Left forelimb (tissue), 1 donor: ENCODE results near the gene HS6ST2.

Experiments used
- DNase-seq: peaks from one replicate; pipeline ENCODE4 v3.0.0-alpha.2; 2018; ENCODE audit warnings: low spot score

The HS6ST2 gene

DNA sequence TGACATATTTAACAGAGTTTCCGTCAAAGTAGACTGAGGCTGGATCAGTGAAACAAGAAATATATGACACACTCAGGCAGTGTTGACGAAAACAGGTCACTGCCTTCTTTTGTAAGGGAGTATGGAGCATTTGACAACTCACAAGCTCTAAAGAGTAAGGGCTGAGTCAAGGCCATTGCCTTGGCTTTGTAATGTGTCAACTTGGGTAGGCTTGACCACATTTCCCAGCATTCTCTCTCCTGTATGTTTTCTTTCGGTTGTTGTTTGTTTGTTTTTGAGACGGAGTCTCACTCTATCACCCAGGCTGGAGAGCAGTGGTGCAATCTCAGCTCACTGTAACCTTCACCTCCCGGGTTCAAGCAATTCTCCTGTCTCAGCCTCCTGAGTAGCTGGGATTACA lies 344.6 kb downstream of the HS6ST2 start:
- DNase-seq = no peak

DNA sequence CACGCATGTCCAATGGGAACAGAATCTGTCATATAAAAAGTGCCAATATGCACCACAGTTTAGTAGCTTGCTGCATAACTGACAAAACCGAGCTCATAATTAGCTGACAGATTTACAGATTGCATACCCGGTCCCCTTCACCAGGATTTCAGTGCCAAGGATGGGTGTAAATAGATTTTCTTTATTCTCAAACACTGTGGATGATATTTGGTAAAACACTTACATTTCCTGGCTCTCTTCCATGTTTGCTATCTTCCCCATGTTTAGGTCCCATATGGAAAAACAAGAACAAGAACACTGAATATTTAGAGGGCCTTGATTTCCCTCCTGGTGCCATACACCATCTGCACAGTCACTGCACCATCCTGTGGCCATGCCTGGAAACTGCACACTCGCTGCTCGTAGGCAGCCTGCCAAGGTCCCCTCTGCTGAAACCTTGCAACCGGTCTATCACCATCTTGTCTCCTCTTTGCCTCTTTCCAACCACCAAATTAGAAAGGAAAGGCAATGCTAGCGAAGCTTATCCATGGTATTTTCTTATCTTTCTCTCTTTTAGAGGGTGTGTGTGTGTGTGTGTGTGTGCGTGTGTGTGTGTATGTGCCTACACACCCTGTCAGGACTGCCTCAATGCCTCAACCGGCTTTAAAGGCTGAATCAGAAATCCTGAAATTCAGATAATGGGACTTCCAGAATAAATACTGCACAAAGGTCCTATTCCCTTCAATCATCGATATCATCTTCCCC lies 345.4 kb downstream of the HS6ST2 start:
- no peak for DNase-seq

DNA sequence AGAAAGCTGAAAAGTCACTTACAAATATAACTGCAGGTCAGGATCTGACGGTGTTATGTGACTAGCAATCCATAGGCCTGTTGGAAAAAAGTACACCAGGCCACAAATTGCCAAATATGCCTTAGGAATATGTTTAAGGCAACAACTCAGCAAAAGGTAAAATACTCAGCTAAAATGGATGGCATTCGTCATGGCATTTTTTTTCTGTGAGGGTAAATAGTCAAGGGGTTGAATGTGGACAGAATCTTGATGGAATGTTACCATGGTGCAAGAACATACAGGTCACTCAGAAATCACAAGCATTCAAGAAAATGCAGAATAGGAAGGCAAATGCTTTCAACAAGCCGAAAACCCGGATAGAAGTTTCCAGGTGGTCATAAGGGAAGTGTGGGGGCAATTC lies 347.9 kb downstream of the HS6ST2 start:
- DNase-seq = no peak

DNA sequence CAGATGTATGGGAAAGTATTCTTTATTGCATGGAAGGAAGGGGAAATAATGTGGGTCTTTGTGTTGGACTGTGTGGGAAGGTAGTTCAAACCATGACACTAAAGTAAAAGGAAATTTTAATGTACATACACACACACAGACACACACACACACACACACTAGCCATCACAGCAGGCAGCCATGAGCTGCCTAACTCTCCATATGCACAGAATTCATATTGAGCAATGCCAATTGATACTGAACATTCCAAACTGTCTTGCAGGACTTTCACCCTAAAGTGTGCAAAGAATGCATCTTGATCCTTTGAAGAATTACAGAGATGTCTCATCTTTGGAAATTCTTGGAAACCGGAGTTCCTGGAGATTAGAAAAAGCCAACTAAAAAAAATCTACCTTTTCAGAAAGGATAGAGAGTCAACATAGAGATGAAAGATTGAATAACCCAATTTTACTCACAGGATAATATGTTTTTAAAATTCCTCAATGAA lies 349.0 kb downstream of the HS6ST2 start:
- no peak for DNase-seq

DNA sequence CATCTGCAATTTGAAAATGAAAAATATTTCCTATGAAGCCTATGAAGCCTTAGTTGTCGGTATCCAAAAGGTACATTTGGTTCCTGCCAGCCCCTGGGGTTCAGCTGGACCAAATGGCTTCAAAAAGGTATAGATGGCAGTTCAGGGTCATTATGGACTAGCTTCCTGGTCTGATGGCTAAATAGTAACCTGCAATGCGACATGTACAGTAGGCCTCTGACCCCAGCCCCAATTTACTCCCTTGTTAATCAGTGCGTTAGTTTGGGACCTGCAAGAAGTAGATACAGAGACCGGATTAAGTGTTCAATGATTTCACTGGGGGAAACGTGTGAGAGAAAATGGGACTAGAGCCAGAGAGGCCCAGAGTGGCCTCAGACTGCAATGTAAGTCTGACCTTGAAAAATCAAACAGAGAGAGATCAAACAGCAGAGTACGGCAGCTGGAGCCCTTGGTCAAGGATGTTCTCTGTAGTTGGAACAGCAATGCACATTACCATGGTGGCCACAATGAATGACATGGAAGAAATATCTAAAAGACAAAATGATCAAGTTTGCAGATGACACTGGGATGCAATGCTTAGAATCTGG lies 354.6 kb downstream of the HS6ST2 start:
- DNase-seq = no peak

DNA sequence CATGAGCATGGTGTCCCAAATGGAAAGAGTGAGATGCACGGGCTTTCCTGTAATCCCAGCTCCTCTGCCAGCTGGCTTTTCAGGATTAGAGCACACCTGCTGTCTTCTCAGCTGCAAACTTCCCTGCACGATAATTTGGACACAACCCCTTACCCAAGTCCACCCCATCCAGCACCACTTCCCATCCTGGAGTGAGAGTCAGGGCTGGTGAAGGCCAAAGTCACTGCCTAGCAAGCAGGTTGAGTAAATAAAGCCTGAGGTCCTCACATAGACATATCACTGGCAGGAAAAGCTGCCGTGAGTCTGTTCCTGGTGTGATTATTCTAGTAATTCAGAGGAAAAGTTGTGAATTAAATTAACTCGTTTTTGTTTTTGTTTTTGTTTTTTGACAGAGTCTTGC lies 355.7 kb downstream of the HS6ST2 start:
- DNase-seq = no peak

DNA sequence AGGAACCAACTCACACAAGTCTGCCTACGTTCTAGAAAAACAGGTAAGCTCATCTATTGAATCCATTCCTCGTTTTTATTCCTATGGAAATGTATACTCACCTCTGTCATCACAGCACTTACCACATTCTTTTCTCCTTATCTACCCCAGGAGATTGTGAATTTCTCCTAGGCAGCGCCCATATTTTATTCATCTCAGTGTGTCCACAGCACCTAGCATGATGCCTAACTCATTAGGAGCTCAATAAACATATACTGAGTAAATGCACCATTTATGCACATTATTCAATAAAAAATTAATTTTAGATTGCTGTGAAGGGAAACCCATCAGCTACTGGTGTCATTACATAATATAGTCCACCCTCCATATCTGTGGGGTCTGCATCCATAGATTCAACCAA lies 363.4 kb downstream of the HS6ST2 start:
- DNase-seq = no peak

DNA sequence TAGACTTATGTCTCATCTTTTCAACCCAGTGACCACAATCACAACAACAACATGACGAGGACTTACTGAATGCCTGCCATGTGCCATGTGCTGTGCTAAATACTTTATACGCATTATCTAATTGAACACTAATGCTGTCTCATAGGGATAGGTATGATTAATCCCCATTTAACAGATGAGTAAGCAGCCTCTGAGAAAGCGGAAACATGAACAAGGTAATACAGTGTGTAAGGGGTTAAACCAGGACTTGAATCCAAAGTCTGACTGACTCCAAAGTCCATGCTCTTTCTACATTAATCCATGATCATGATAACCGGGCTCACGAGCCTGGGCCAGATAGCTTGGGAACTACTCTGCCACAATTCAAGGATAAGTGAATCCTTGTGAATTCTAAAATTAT lies 364.3 kb downstream of the HS6ST2 start:
- no peak for DNase-seq

DNA sequence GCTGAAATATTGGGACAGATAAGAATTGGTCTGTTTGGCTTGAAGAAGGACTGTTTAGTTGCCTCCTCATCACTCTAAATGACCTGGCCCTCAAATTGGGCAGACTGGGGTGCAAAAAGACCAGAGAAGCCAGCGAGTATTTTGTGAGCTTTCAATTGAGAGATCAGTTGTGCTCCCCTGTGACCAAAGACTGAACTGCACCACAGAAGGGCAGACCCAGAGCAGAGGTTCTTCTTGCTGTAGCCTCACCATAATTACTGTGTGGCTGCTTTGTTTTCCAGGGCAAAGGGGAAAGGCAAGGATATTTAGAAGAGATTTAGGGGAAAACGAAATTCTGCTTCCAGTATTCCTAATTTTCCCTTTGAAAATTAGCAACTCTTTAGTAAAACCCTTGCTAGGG lies 365.5 kb downstream of the HS6ST2 start:
- no peak for DNase-seq

DNA sequence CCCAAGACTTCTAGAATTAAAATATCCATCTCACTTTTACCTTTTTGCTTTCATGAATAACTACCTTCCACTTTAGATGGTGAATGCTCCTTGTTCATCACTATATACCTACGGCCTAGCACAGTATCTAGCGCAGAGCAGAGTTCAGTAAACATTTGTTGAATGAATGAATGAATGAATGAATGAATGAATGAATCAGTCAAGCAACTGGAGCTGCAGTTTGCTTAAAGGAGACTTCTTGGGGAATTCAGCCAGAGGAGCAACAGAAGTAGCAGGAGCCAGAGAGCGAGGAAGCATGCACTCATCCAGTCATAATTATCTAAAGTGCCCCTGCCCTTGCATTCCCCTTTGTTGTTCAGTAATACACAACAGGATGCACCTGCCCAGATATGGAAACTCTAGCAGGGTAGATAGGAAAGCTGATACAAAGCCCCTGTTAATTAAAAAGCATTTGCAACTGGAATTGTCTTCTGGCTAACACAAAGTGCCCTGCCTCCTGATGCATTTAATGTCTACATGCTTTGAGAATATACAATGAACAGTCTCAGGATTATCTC lies 366.6 kb downstream of the HS6ST2 start:
- no peak for DNase-seq

DNA sequence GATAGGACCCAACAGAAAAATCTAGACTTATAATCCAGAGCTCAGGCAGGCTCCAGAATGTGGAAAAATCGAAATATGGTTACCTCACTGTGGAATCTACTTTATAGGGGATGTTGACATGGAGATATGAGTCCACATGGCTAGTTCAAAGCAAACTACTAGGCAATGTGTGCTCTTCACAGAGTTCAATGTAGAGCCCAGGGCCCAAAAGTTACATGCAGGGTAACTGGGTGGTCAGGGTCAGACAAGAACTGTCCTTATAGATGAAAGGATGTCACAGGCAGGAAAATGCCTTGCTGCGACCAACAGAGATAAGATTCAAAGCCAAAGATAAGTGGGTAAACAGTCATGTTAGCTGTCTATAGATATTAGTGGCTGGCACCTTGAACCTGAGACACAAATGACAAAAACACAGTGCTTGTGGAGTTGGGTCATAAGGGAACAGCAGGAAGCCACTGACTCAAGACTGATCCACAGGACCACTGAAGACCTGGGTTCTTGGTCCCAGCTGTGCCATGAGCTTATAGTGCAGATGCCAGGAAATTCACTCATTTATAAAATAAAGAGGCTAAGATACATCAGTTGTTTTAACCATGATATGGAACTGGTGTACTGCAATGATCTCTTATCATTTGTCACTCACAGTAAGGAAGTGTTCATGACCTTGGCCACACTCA lies 367.9 kb downstream of the HS6ST2 start:
- no peak for DNase-seq

DNA sequence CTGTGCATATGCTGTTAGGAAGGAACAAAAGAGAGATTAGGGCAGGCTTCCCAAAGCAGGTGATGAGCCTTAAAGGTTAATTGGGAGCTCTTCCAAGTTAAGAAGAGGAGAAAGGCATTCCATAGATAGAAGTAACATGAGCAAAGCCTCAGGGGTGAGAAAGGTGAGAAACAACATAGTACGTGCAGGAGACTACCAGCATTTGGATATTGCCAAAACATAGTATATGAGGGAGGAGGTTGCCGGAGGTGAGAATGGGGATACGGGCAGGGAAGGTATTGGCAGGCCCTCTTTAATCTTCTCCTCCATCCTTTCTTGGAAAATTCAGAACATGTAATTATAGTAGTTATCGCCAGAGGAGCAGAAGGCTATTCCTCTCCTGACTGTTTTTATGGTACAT lies 373.5 kb downstream of the HS6ST2 start:
- DNase-seq = no peak

DNA sequence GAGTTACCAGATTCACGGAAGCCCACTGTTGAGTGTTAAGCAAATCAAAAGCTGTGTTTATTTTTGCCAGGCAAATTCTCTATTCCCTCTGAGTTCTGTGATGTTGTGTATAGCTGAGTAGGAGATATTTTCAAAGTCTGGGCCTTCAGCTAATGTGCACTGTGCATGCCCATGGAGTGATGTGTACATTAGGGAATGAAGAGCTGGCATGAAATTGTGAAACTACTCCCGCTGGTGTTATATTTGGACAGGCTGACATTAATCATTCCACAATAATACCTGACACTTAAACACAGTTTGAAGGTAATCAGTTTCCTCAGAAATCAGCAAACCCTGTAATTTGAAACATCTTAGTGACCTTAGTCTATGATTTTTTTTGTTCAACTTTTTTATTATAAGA lies 381.5 kb downstream of the HS6ST2 start:
- DNase-seq = no peak
